Lower leg skin (tissue), 3 donors: Measurements from ENCODE around the gene CDH23.

Source experiments
- POLR2A ChIP-seq, 2 donors: fragments of 450-650 bp; IDR thresholded peaks; one replicate each; pipeline ENCODE4 v1.6.1; 2016 to 2017; ENCODE audit warnings: antibody characterized with exemption in 2 of 2, mild to moderate bottlenecking in 1 of 2, moderate library complexity in 1 of 2
- TF ChIP-seq, protein P1 (sequence below), 3 donors: fragments of 450-650 bp; IDR thresholded peaks; one replicate each; pipeline ENCODE4 v1.5.1; 2016; ENCODE audit warnings: antibody characterized with exemption in 3 of 3, mild to moderate bottlenecking in 3 of 3, moderate library complexity in 2 of 3

DNA sequence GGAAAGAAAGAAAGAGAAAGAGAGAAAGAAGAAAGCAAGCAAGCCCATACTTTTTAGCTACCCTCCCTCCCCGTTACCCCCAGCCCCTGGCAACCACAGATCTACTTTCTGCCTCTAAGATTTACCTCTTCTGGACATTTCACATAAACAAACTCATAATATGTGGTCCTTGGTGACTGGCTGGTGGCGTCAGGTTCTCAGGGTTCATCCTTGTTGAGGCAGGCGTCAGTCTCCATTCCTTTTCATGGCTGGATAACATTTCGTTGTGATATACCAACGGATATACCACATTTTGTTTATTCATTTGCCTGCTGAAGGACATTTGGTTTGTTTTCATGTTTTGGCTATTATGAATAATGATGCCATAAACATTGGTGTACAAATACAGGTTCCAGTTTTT is 30.5 kb downstream of the CDH23 start:
- TF ChIP-seq, protein P1, sequence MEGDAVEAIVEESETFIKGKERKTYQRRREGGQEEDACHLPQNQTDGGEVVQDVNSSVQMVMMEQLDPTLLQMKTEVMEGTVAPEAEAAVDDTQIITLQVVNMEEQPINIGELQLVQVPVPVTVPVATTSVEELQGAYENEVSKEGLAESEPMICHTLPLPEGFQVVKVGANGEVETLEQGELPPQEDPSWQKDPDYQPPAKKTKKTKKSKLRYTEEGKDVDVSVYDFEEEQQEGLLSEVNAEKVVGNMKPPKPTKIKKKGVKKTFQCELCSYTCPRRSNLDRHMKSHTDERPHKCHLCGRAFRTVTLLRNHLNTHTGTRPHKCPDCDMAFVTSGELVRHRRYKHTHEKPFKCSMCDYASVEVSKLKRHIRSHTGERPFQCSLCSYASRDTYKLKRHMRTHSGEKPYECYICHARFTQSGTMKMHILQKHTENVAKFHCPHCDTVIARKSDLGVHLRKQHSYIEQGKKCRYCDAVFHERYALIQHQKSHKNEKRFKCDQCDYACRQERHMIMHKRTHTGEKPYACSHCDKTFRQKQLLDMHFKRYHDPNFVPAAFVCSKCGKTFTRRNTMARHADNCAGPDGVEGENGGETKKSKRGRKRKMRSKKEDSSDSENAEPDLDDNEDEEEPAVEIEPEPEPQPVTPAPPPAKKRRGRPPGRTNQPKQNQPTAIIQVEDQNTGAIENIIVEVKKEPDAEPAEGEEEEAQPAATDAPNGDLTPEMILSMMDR (IDR thresholded peaks at IDR 0.05), result no peak
- TF ChIP-seq POLR2A (IDR thresholded peaks at IDR 0.05), result no peak
